K562 (cell line): Measurements from ENCODE around the gene FNBP1. TPM values are rescaled to one million over a fixed set of nuclear protein-coding genes. Genes with fewer than 3 reads are reported as not detected.
A peak's percentile ranks its signal among the peaks of the same experiment; 100 is the strongest.

Experiments used
- ATAC-seq: fragments of 200-7000 bp; cut with Tn5 transposase; 3 replicates; pipeline ENCODE4 v1.9.1; 2020; ENCODE audit warnings: moderate library complexity
- BruUV-seq: library from RNA; stranded (reverse); fragments of 400-500 nt; replicated peaks from 2 replicates; lab custom pipeline; 2021; lab: Mats Ljungman, UMichigan
- CTCF ChIA-PET: fragments of 300-600 bp; formaldehyde crosslinking; extraction: SDS; loops from one replicate; lab custom pipeline; 2021; ENCODE audit warnings: low intra/inter-chr PET ratio; lab: Yijun Ruan, JAX
- POLR2A ChIA-PET: fragments of 300-600, 350-650 bp; sonication (Branson Sonifier 250); formaldehyde crosslinking; extraction: SDS; loops from one replicate; lab custom pipeline; 2021; ENCODE audit warnings: antibody characterized with exemption, inconsistent platforms; lab: Yijun Ruan, JAX
- DNase-seq, 4 experiments: peaks; one replicate each; pipeline versions ENCODE4 v3.0.0 to v3.0.0-alpha.2; 2011 to 2018; ENCODE audit warnings: low spot score in 3 of 4, mixed read lengths in 3 of 4; ENCODE audit errors: extremely low read depth in 1 of 4
- FAIRE-seq: peaks from 2 replicates; lab custom pipeline; 2011; peaks lifted over from hg19 to GRCh38; lab: Jason Lieb, UNC
- H2AFZ ChIP-seq: 2 replicates; pipeline ENCODE4 v1.6.0; 2011; ENCODE audit warnings: low read depth, low read length, control low read depth, inconsistent platforms
- H3K27ac ChIP-seq: fragments of 200-600 bp; 3 replicates; pipeline ENCODE4 v1.8.0; 2011; ENCODE audit warnings: low read depth, mild to moderate bottlenecking, control low read depth, inconsistent platforms, low read length, moderate library complexity, mixed read lengths; ENCODE audit errors: extremely low read depth
- H3K27me3 ChIP-seq, 2 experiments: fragments of 300-600 bp in 1 of 2; 2 replicates in 1 of 2; 3 replicates in 1 of 2; pipeline versions ENCODE4 v1.6.0 to v1.8.0; 2011; ENCODE audit warnings: inconsistent platforms in 2 of 2, low read length in 2 of 2, mild to moderate bottlenecking in 1 of 2, mixed read lengths in 1 of 2, moderate library complexity in 1 of 2; ENCODE audit not compliant: control insufficient read depth in 2 of 2, insufficient read depth in 2 of 2
- H3K36me3 ChIP-seq: fragments of 300-600 bp; 3 replicates; pipeline ENCODE4 v1.8.0; 2011; ENCODE audit warnings: mild to moderate bottlenecking, low read length, inconsistent platforms; ENCODE audit not compliant: control insufficient read depth, insufficient read depth
- H3K4me1 ChIP-seq, 2 experiments: fragments of 200-600 bp in 1 of 2; replicated peaks in 1 of 2; 2 replicates in 1 of 2; 3 replicates in 1 of 2; pipeline versions ENCODE4 v1.5.1 to v1.8.0; 2011; ENCODE audit warnings: inconsistent platforms in 2 of 2, low read length in 2 of 2, mild to moderate bottlenecking in 1 of 2, mixed read lengths in 1 of 2, moderate library complexity in 1 of 2; ENCODE audit not compliant: control insufficient read depth in 2 of 2, insufficient read depth in 2 of 2
- H3K4me2 ChIP-seq: 2 replicates; pipeline ENCODE4 v1.6.1; 2011; ENCODE audit warnings: low read length, control low read depth, inconsistent platforms, mixed read lengths; ENCODE audit not compliant: insufficient read depth
- H3K4me3 ChIP-seq: fragments of 200-600 bp; sonication (generic), shearing (Covaris generic); 2 replicates; pipeline ENCODE4 v1.5.1; 2016; ENCODE audit warnings: control low read depth, inconsistent platforms
- H3K79me2 ChIP-seq: fragments of 200-600 bp; 3 replicates; pipeline ENCODE4 v1.8.0; 2011; ENCODE audit warnings: low read length, inconsistent platforms; ENCODE audit not compliant: control insufficient read depth, insufficient read depth
- H3K9ac ChIP-seq, 2 experiments: 2 replicates each; pipeline versions ENCODE4 v1.6.0 to v1.6.1; 2011; ENCODE audit warnings: low read depth in 2 of 2, low read length in 2 of 2, control low read depth in 1 of 2, inconsistent platforms in 1 of 2, mild to moderate bottlenecking in 1 of 2, mixed read lengths in 1 of 2; ENCODE audit not compliant: insufficient read depth in 1 of 2
- H3K9me1 ChIP-seq: one replicate; pipeline ENCODE4 v1.6.0; 2011; ENCODE audit warnings: inconsistent platforms, mild to moderate bottlenecking, low read length, moderate library complexity; ENCODE audit not compliant: control insufficient read depth, insufficient read depth
- H3K9me3 ChIP-seq: replicated peaks from 2 replicates; pipeline ENCODE4 v1.5.1; 2011; ENCODE audit warnings: low read depth, low read length, inconsistent platforms; ENCODE audit not compliant: control insufficient read depth, insufficient read depth
- H4K20me1 ChIP-seq: replicated peaks from 2 replicates; pipeline ENCODE4 v1.6.1; 2011; ENCODE audit warnings: low read length, inconsistent platforms, mixed read lengths; ENCODE audit not compliant: control insufficient read depth, insufficient read depth
- ADNP ChIP-seq: fragments of 200-800 bp; sonication (Bioruptor generic); IDR thresholded peaks from 2 replicates; pipeline ENCODE4 v1.6.1; 2016; ENCODE audit warnings: missing genetic modification characterization, missing compliant biosample characterization
- CREBBP ChIP-seq: IDR thresholded peaks from one replicate; pipeline ENCODE4 v1.6.1; 2012; ENCODE audit warnings: low read depth, mild to moderate bottlenecking, control low read depth, inconsistent platforms, low read length
- MYC ChIP-seq, 2 experiments: fragments of 250-450 bp in 1 of 2; sonication (Bioruptor Pico) in 1 of 2; IDR thresholded peaks; 2 replicates each; pipeline versions ENCODE4 v1.5.1 to v1.6.1; 2012 to 2021; ENCODE audit warnings: low read depth in 2 of 2, borderline replicate concordance in 1 of 2, improper control_type of control experiment in 1 of 2, low read length in 1 of 2, mild to moderate bottlenecking in 1 of 2, moderate library complexity in 1 of 2
- POLR2G ChIP-seq: fragments of 200-400 bp; formaldehyde crosslinking; IDR thresholded peaks from 2 replicates; pipeline ENCODE4 v1.6.1; 2017; ENCODE audit warnings: low read depth, mild to moderate bottlenecking, antibody characterized with exemption, low read length, moderate library complexity
- RBM15 ChIP-seq: fragments of 200-400 bp; formaldehyde crosslinking; IDR thresholded peaks from 2 replicates; pipeline ENCODE4 v1.6.1; 2018; ENCODE audit warnings: mild to moderate bottlenecking, low read length, moderate library complexity; ENCODE audit not compliant: insufficient read depth
- WGBS: fragments of 100-300 bp; shearing (Covaris generic); methylation state at CpG from one replicate; pipeline ENCODE4 v1.1.6; 2016; ENCODE audit warnings: low coverage, mixed read lengths; ENCODE audit not compliant: insufficient coverage; ENCODE audit errors: missing lambda C conversion rate; 5-methylcytosine and 5-hydroxymethylcytosine counted together
- in situ Hi-C: fragments of 300-500 bp; cut with MboI; formaldehyde crosslinking; loops from 4 replicates; pipeline ENCODE4 v1.15.0; 2018; ENCODE audit warnings: inconsistent platforms, mixed read lengths
- intact Hi-C: fragments of 100-400 bp; cut with micrococcal nuclease; formaldehyde crosslinking; loops from 2 replicates; pipeline ENCODE4 v1.14.2; 2022
- polyA plus RNA-seq, 8 experiments: library from polyadenylated mRNA; depleted of rRNA in 4 of 8; stranded (reverse) in 5 of 8; unstranded in 3 of 8; fragments of >200 nt; fragmentation: Nextera tagmentation in 2 of 8; fragmentation: Illumina TruSeq in 1 of 8; extraction: Ambion mirVana in 2 of 8; extraction: Trizol in 1 of 8; gene quantifications; 2 replicates each; pipeline versions ENCODE4 v1.2.1 to v1.2.3, GENCODE V29; 2011 to 2014; ENCODE audit warnings: inconsistent platforms in 1 of 8, missing spikeins in 1 of 8
- total RNA-seq, 7 experiments: library from RNA; depleted of rRNA in 6 of 7; stranded (reverse); fragments of >200 nt in 6 of 7; fragmentation: Illumina TruSeq in 2 of 7; extraction: Trizol in 2 of 7; gene quantifications; 2 replicates each; pipeline versions ENCODE4 v1.2.1 to v1.2.3, GENCODE V29; 2011 to 2021; ENCODE audit warnings: low replicate concordance in 1 of 7
- TF ChIP-seq, protein P1 (sequence below): sonication (generic); formaldehyde crosslinking; IDR thresholded peaks from 2 replicates; pipeline ENCODE4 v1.8.1; 2023; ENCODE audit warnings: mild to moderate bottlenecking, missing genetic modification reagents
- TF ChIP-seq, protein P2 (sequence below): IDR thresholded peaks from 3 replicates; pipeline ENCODE4 v1.6.1; 2011; ENCODE audit warnings: borderline replicate concordance, mild to moderate bottlenecking, moderate library complexity; ENCODE audit not compliant: insufficient read length; ENCODE audit errors: extremely low read depth

Gene FNBP1
- total and polyA plus RNA-seq, 9 of the 15 experiments (the other 6 are each of a cell fraction or from before 2014, with no cell fraction given): 1.8 to 14.9 (median 7.6) TPM

DNA sequence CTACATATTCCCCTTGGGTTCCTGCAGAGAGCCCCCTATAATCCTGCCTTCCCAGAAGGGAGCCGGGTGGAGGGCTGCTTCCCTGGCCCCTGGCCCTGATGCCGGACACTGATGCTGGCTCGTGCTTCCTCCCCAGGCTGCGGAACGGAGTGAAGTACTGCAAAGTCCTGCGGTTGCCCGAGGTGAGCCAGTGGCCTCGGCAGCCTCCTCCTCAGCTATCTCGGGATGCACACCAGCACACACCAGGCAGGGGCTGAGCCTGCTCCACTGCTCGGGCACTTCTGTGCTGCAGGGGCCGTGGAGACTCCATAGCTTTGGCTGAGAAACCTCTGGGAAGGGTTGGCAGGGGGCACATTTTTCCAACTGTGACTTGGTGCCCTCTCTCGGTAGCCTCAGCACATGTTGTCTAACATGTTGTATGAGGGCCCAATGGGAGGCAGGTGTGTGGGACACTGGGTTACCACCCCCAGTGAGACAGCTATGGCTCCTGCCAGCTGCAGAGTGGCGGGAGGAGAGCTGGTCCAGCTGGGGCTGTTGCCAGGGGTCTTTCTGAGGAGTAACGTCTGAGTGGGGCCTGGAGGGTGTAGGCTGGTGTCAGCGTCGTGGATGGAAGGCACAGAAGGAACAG, 169.3 kb downstream of the FNBP1 start:
- peak overlapping the region in 1 of 2 experiments; percentile 53; a peak in 2 of 4 replicates for H3K9ac ChIP-seq
- no peak overlapping the region for H2AFZ ChIP-seq
- in situ Hi-C loops: no loop called here
- FAIRE-seq (no peak), ATAC-seq (no peak), DNase-seq (no peak)
- no peaks in the 10 kb centered on the region for H4K20me1 ChIP-seq
- no peaks in the 10 kb centered on the region for H3K9me1 ChIP-seq
- WGBS: 88% methylated on average over 16 of the region's 16 CpGs
- H3K4me2 ChIP-seq: no peak overlapping the region
- H3K36me3 ChIP-seq: peaks cover 67% of the 10 kb centered on the region
- ChIA-PET CTCF (interaction anchor here (0.7 kb wide), 1 partner anchor 1207 kb away, joined by 3 read pairs; no protein-coding TSS in a partner anchor), POLR2A (interaction anchor here (0.6 to 2.0 kb wide), 5 partner anchors 9 to 96 kb away, joined by 3 to 7 read pairs (median 4); no protein-coding TSS in a partner anchor)
- no TSS peak for BruUV-seq
- no peaks in the 10 kb centered on the region for H3K79me2 ChIP-seq
- no peak for TF ChIP-seq RBM15
- no peak for TF ChIP-seq ADNP (tag)
- TF ChIP-seq POLR2G: peak; percentile 46
- H3K4me3 ChIP-seq: no peak overlapping the region
- H3K27me3 ChIP-seq: no peaks in the 10 kb centered on the region
- no peak overlapping the region for H3K27ac ChIP-seq
- no peaks in the 10 kb centered on the region for H3K9me3 ChIP-seq
- H3K4me1 ChIP-seq: peaks cover 0 to 57% of the 10 kb centered on the region in 2 experiments; a peak in 3 of 5 replicates
- intact Hi-C loops: no loop called here

DNA sequence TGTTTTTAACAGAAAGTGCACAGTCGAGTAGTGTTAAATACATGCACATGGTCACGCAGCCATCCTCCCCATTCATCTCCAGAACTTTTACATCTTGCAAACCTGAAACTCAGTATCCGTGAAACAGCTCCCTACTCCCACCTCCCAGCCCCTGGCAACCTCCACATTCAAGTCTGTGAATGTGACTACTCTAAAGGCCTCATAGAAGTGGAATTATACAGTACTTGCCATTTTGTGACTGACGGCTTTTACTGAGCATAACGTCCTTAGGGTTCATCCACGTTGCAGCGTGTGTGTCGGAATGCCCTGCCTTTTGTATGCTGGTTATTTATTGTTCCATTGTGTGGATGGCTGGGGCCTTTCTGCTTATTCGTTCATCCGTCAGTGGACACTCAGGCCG, 171.9 kb downstream of the FNBP1 start:
- Histone ChIP-seq H3K4me3 (no peak overlapping the region), H3K9me1 (no peaks in the 10 kb centered on the region), H3K27me3 (no peaks in the 10 kb centered on the region), H3K4me2 (no peak overlapping the region), H3K9me3 (no peaks in the 10 kb centered on the region), H3K79me2 (no peaks in the 10 kb centered on the region), H2AFZ (no peak overlapping the region), H4K20me1 (no peaks in the 10 kb centered on the region), H3K36me3 (peaks cover 91% of the 10 kb centered on the region), H3K4me1 (peaks cover 0 to 67% of the 10 kb centered on the region in 2 experiments; a peak in 2 of 5 replicates), H3K9ac (no peak overlapping the region), H3K27ac (no peak overlapping the region)
- FAIRE-seq (peak; percentile 64), DNase-seq (no peak), ATAC-seq (no peak)
- intact Hi-C loops (no loop called here), in situ Hi-C loops (no loop called here)
- no TSS peak for BruUV-seq
- WGBS: 89% methylated on average over 11 of the region's 11 CpGs
- POLR2A ChIA-PET: interaction anchor here (1.0 to 3.7 kb wide), 2 partner anchors 7 to 8 kb away, joined by 7 to 30 read pairs; no protein-coding TSS in a partner anchor
- CTCF ChIA-PET: no interaction called here
- TF ChIP-seq MYC (IDR thresholded peaks at IDR 0.05; ENCODE audit: low read depth, low read length) (no peak), MYC (CRISPR knock-in tag; IDR thresholded peaks at IDR 0.05; ENCODE audit: borderline replicate concordance, low read depth) (no peak), CREBBP (no peak)
- TF ChIP-seq, protein P1, sequence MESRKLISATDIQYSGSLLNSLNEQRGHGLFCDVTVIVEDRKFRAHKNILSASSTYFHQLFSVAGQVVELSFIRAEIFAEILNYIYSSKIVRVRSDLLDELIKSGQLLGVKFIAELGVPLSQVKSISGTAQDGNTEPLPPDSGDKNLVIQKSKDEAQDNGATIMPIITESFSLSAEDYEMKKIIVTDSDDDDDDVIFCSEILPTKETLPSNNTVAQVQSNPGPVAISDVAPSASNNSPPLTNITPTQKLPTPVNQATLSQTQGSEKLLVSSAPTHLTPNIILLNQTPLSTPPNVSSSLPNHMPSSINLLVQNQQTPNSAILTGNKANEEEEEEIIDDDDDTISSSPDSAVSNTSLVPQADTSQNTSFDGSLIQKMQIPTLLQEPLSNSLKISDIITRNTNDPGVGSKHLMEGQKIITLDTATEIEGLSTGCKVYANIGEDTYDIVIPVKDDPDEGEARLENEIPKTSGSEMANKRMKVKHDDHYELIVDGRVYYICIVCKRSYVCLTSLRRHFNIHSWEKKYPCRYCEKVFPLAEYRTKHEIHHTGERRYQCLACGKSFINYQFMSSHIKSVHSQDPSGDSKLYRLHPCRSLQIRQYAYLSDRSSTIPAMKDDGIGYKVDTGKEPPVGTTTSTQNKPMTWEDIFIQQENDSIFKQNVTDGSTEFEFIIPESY (CRISPR knock-in tag): no peak
- TF ChIP-seq, protein P2, sequence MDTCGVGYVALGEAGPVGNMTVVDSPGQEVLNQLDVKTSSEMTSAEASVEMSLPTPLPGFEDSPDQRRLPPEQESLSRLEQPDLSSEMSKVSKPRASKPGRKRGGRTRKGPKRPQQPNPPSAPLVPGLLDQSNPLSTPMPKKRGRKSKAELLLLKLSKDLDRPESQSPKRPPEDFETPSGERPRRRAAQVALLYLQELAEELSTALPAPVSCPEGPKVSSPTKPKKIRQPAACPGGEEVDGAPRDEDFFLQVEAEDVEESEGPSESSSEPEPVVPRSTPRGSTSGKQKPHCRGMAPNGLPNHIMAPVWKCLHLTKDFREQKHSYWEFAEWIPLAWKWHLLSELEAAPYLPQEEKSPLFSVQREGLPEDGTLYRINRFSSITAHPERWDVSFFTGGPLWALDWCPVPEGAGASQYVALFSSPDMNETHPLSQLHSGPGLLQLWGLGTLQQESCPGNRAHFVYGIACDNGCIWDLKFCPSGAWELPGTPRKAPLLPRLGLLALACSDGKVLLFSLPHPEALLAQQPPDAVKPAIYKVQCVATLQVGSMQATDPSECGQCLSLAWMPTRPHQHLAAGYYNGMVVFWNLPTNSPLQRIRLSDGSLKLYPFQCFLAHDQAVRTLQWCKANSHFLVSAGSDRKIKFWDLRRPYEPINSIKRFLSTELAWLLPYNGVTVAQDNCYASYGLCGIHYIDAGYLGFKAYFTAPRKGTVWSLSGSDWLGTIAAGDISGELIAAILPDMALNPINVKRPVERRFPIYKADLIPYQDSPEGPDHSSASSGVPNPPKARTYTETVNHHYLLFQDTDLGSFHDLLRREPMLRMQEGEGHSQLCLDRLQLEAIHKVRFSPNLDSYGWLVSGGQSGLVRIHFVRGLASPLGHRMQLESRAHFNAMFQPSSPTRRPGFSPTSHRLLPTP: no peak
